ENCODE measurements around the gene DDN. TPM values are rescaled to one million over a fixed set of nuclear protein-coding genes. Genes with fewer than 3 reads are reported as not detected.

DDN gene
- total and polyA plus RNA-seq, 3 experiments from 2014 or later: 0.33 to 0.39 TPM; not detected in 1

GRCh38 chr12:48956279-48957140, 42.7 kb downstream of the DDN start:
- H3K27ac Mint-ChIP-seq: peak overlapping the region; percentile 52 to 97 (median 93)
- no peaks in the 10 kb centered on the region for H3K9me3 Mint-ChIP-seq
- Histone ChIP-seq H3K27me3 (ENCODE audit: insufficient read depth, low read length, poor library complexity, severe bottlenecking) (no peaks in the 10 kb centered on the region), H3K36me3 (ENCODE audit: insufficient read depth, low read length) (peaks cover 8% of the 10 kb centered on the region), H3K27ac (ENCODE audit: low read depth, low read length) (peak overlapping the region; percentile 84), H3K4me1 (ENCODE audit: insufficient read depth, low read length) (peaks cover 33% of the 10 kb centered on the region), H3K4me3 (ENCODE audit: low read length) (peak overlapping the region; percentile 83), H3K9me3 (ENCODE audit: low read length) (no peaks in the 10 kb centered on the region)
- peak in 3 of 5 donors; percentile 30 to 55 (median 33) for DNase-seq
- peak overlapping the region; percentile 93 to 99 (median 96) for H3K4me3 Mint-ChIP-seq
- CTCF ChIA-PET: interaction anchor here (0.6 to 4.3 kb wide), 12 partner anchors 13 to 103 kb away, joined by 3 to 50 read pairs (median 6); partner anchors contain the start of genes FKBP11 and WNT1
- peaks cover 37 to 61% (median 51%) of the 10 kb centered on the region in 3 donors for H3K4me1 Mint-ChIP-seq
- peaks cover 0 to 6% of the 10 kb centered on the region in 2 donors for H3K27me3 Mint-ChIP-seq
- POLR2A ChIA-PET: interaction anchor here (1.0 to 1.4 kb wide), 8 partner anchors 18 to 174 kb away, joined by 3 to 18 read pairs (median 4); partner anchors contain the start of genes DDX23, FKBP11, LMBR1L and TUBA1B
- H3K36me3 Mint-ChIP-seq: peaks cover 0 to 26% (median 0%) of the 10 kb centered on the region in 3 donors

- Histone ChIP-seq H3K27me3 (ENCODE audit: insufficient read depth, low read length, poor library complexity, severe bottlenecking) (no peaks in the 10 kb centered on the region), H3K27ac (ENCODE audit: low read depth, low read length) (no peak overlapping the region), H3K4me1 (ENCODE audit: insufficient read depth, low read length) (peaks cover 33% of the 10 kb centered on the region), H3K36me3 (ENCODE audit: insufficient read depth, low read length) (peaks cover 8% of the 10 kb centered on the region), H3K9me3 (ENCODE audit: low read length) (no peaks in the 10 kb centered on the region), H3K4me3 (ENCODE audit: low read length) (no peak overlapping the region)
- Mint-ChIP-seq H3K27ac (peak overlapping the region in 5 of 8 donors; percentile 10 to 72 (median 44)), H3K9me3 (no peaks in the 10 kb centered on the region), H3K27me3 (no peaks in the 10 kb centered on the region), H3K36me3 (peaks cover 0 to 29% (median 0%) of the 10 kb centered on the region in 3 donors), H3K4me3 (peak overlapping the region; percentile 4 to 97 (median 54)), H3K4me1 (peaks cover 37 to 61% (median 51%) of the 10 kb centered on the region in 3 donors)
- ChIA-PET CTCF (interaction anchor here (1.0 to 4.3 kb wide), 4 partner anchors 23 to 102 kb away, joined by 3 to 50 read pairs (median 4); partner anchors contain the start of gene WNT1), POLR2A (no interaction called here)
- no peak for DNase-seq
Measured at GRCh38 chr12:48954841-48955501, 44.2 kb downstream of the DDN start.

GRCh38 chr12:48954061-48954460, 45.1 kb downstream of the DDN start:
- peaks cover 0 to 33% (median 0%) of the 10 kb centered on the region in 3 donors for H3K36me3 Mint-ChIP-seq
- no peaks in the 10 kb centered on the region for H3K27me3 Mint-ChIP-seq
- CTCF ChIA-PET: interaction anchor here (1.1 to 1.6 kb wide), 2 partner anchors 23 to 34 kb away, joined by 3 to 4 read pairs; partner anchors contain the start of gene WNT1
- Histone ChIP-seq H3K27me3 (ENCODE audit: insufficient read depth, low read length, poor library complexity, severe bottlenecking) (no peaks in the 10 kb centered on the region), H3K36me3 (ENCODE audit: insufficient read depth, low read length) (peaks cover 8% of the 10 kb centered on the region), H3K4me1 (ENCODE audit: insufficient read depth, low read length) (peaks cover 33% of the 10 kb centered on the region), H3K27ac (ENCODE audit: low read depth, low read length) (no peak overlapping the region), H3K9me3 (ENCODE audit: low read length) (no peaks in the 10 kb centered on the region), H3K4me3 (ENCODE audit: low read length) (no peak overlapping the region)
- H3K27ac Mint-ChIP-seq: peak overlapping the region in 5 of 8 donors; percentile 55 to 77 (median 64)
- H3K4me1 Mint-ChIP-seq: peaks cover 40 to 65% (median 56%) of the 10 kb centered on the region in 3 donors
- no peak for DNase-seq
- no peaks in the 10 kb centered on the region for H3K9me3 Mint-ChIP-seq
- POLR2A ChIA-PET: no interaction called here
- peak overlapping the region in 2 of 7 donors; percentile 29 to 31 for H3K4me3 Mint-ChIP-seq

GRCh38 chr12:48952691-48953090, 46.5 kb downstream of the DDN start:
- peaks cover 0 to 37% (median 4%) of the 10 kb centered on the region in 3 donors for H3K36me3 Mint-ChIP-seq
- H3K4me3 Mint-ChIP-seq: peak overlapping the region in 1 of 7 donors; percentile 37
- H3K27ac Mint-ChIP-seq: peak overlapping the region in 1 of 8 donors; percentile 9
- H3K9me3 ChIP-seq (ENCODE audit: low read length): no peaks in the 10 kb centered on the region
- no peaks in the 10 kb centered on the region for H3K27me3 ChIP-seq (ENCODE audit: insufficient read depth, low read length, poor library complexity, severe bottlenecking)
- H3K9me3 Mint-ChIP-seq: no peaks in the 10 kb centered on the region
- H3K4me3 ChIP-seq (ENCODE audit: low read length): no peak overlapping the region
- peaks cover 29% of the 10 kb centered on the region for H3K4me1 ChIP-seq (ENCODE audit: insufficient read depth, low read length)
- H3K27me3 Mint-ChIP-seq: no peaks in the 10 kb centered on the region
- peaks cover 41 to 67% (median 59%) of the 10 kb centered on the region in 3 donors for H3K4me1 Mint-ChIP-seq
- peaks cover 8% of the 10 kb centered on the region for H3K36me3 ChIP-seq (ENCODE audit: insufficient read depth, low read length)
- POLR2A ChIA-PET: no interaction called here
- CTCF ChIA-PET: interaction anchor here (1.8 to 2.2 kb wide), 3 partner anchors 25 to 44 kb away, joined by 6 to 10 read pairs (median 8); partner anchors contain the start of genes FKBP11 and WNT1
- no peak overlapping the region for H3K27ac ChIP-seq (ENCODE audit: low read depth, low read length)
- no peak for DNase-seq

GRCh38 chr12:48947727-48948126, 51.4 kb downstream of the DDN start:
- Mint-ChIP-seq H3K27ac (peak overlapping the region in 4 of 8 donors; percentile 45 to 78 (median 57)), H3K4me1 (peaks cover 22 to 50% (median 38%) of the 10 kb centered on the region in 3 donors), H3K4me3 (peak overlapping the region in 1 of 7 donors; percentile 26), H3K27me3 (no peaks in the 10 kb centered on the region), H3K9me3 (no peaks in the 10 kb centered on the region), H3K36me3 (peaks cover 0 to 37% (median 9%) of the 10 kb centered on the region in 3 donors)
- Histone ChIP-seq H3K4me1 (ENCODE audit: insufficient read depth, low read length) (no peaks in the 10 kb centered on the region), H3K27me3 (ENCODE audit: insufficient read depth, low read length, poor library complexity, severe bottlenecking) (no peaks in the 10 kb centered on the region), H3K4me3 (ENCODE audit: low read length) (no peak overlapping the region), H3K9me3 (ENCODE audit: low read length) (no peaks in the 10 kb centered on the region), H3K27ac (ENCODE audit: low read depth, low read length) (no peak overlapping the region), H3K36me3 (ENCODE audit: insufficient read depth, low read length) (peaks cover 5% of the 10 kb centered on the region)
- POLR2A ChIA-PET: interaction anchor here (0.6 kb wide), 1 partner anchor 109 kb away, joined by 5 read pairs; no protein-coding TSS in a partner anchor
- CTCF ChIA-PET: interaction anchor here (1.0 to 1.4 kb wide), 3 partner anchors 12 to 96 kb away, joined by 3 read pairs; partner anchors contain the start of gene WNT1
- DNase-seq: no peak

GRCh38 chr12:48946943-48947342, 52.2 kb downstream of the DDN start:
- ChIA-PET CTCF (interaction anchor here (0.7 to 1.4 kb wide), 4 partner anchors 11 to 97 kb away, joined by 3 to 4 read pairs (median 3); no protein-coding TSS in a partner anchor), POLR2A (interaction anchor here (0.7 kb wide), 1 partner anchor 10 kb away, joined by 3 read pairs; the partner anchor contains the start of gene ARF3)
- peak overlapping the region in 6 of 8 donors; percentile 35 to 77 (median 47) for H3K27ac Mint-ChIP-seq
- no peaks in the 10 kb centered on the region for H3K27me3 Mint-ChIP-seq
- H3K4me3 ChIP-seq (ENCODE audit: low read length): no peak overlapping the region
- H3K9me3 ChIP-seq (ENCODE audit: low read length): no peaks in the 10 kb centered on the region
- no peak for DNase-seq
- no peak overlapping the region for H3K4me3 Mint-ChIP-seq
- no peak overlapping the region for H3K27ac ChIP-seq (ENCODE audit: low read depth, low read length)
- H3K4me1 Mint-ChIP-seq: peaks cover 19 to 43% (median 30%) of the 10 kb centered on the region in 3 donors
- peaks cover 0 to 37% (median 9%) of the 10 kb centered on the region in 3 donors for H3K36me3 Mint-ChIP-seq
- no peaks in the 10 kb centered on the region for H3K36me3 ChIP-seq (ENCODE audit: insufficient read depth, low read length)
- H3K27me3 ChIP-seq (ENCODE audit: insufficient read depth, low read length, poor library complexity, severe bottlenecking): no peaks in the 10 kb centered on the region
- no peaks in the 10 kb centered on the region for H3K4me1 ChIP-seq (ENCODE audit: insufficient read depth, low read length)
- no peaks in the 10 kb centered on the region for H3K9me3 Mint-ChIP-seq

GRCh38 chr12:48946205-48946604, 53.0 kb downstream of the DDN start:
- peak overlapping the region in 3 of 8 donors; percentile 11 to 74 (median 37) for H3K27ac Mint-ChIP-seq
- H3K9me3 ChIP-seq (ENCODE audit: low read length): no peaks in the 10 kb centered on the region

More at GRCh38 chr12:48946205-48946604, 53.0 kb downstream of the DDN start:
- POLR2A ChIA-PET: no interaction called here
- no peaks in the 10 kb centered on the region for H3K9me3 Mint-ChIP-seq
- H3K4me1 Mint-ChIP-seq: peaks cover 19 to 40% (median 28%) of the 10 kb centered on the region in 3 donors
- H3K27me3 Mint-ChIP-seq: no peaks in the 10 kb centered on the region
- no peak for DNase-seq
- no peak overlapping the region for H3K4me3 Mint-ChIP-seq
- H3K4me1 ChIP-seq (ENCODE audit: insufficient read depth, low read length): no peaks in the 10 kb centered on the region
- CTCF ChIA-PET: interaction anchor here (0.9 to 1.2 kb wide), 3 partner anchors 28 to 51 kb away, joined by 3 to 4 read pairs (median 3); no protein-coding TSS in a partner anchor
- H3K4me3 ChIP-seq (ENCODE audit: low read length): no peak overlapping the region
- H3K27me3 ChIP-seq (ENCODE audit: insufficient read depth, low read length, poor library complexity, severe bottlenecking): no peaks in the 10 kb centered on the region
- no peak overlapping the region for H3K27ac ChIP-seq (ENCODE audit: low read depth, low read length)
- H3K36me3 Mint-ChIP-seq: peaks cover 0 to 41% (median 9%) of the 10 kb centered on the region in 3 donors
- no peaks in the 10 kb centered on the region for H3K36me3 ChIP-seq (ENCODE audit: insufficient read depth, low read length)

Measured in CD8-positive, alpha-beta memory T cell (primary cell).